ENCODE results near the gene CFAP46. TPM values are rescaled to one million over a fixed set of nuclear protein-coding genes. Genes with fewer than 3 reads are reported as not detected.

The CFAP46 gene
- total RNA-seq, 2 experiments from 2014 or later = not detected

GRCh38 chr10:132989476-132990415 is 47.4 kb upstream of the CFAP46 start:
- H3K4me3 Mint-ChIP-seq = no peak overlapping the region
- H3K36me3 Mint-ChIP-seq (ENCODE audit: low read depth) = no peaks in the 10 kb centered on the region
- CTCF ChIA-PET = no interaction called here

DNA sequence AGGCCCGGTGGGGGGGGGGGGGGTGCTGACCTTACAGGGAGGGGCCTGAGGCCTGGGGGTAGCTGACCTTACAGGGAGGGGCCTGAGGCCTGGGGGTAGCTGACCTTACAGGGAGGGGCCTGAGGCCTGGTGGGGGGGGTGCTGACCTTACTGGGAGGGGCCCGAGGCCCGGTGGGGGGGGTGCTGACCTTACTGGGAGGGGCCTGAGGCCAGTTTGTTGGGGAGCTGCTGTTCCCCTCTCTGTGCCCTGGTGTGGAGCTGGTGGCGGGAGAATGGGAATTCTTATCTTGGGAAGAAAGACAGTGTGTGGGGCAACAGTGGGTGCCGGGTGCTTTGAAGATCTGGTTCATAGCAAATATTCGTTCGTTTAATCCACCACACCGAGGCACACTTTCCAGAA is 46.6 kb upstream of the CFAP46 start:
- ChIA-PET POLR2A (no interaction called here), CTCF (no interaction called here)
- Histone ChIP-seq H3K27ac (ENCODE audit: low read depth in 1 of 2, low read length in 2 of 2) (no peak overlapping the region), H3K4me1 (ENCODE audit: insufficient read depth, low read length) (no peaks in the 10 kb centered on the region), H3K27me3 (ENCODE audit: control insufficient read depth in 1 of 2, insufficient read depth in 2 of 2, low read length in 2 of 2) (peaks cover 0 to 3% of the 10 kb centered on the region in 2 experiments), H3K4me3 (ENCODE audit: low read length) (no peak overlapping the region), H3K9me3 (ENCODE audit: control insufficient read depth in 1 of 2, insufficient read depth in 1 of 2, low read length in 2 of 2) (peaks cover 0 to 5% of the 10 kb centered on the region in 2 experiments), H3K36me3 (ENCODE audit: insufficient read depth, low read length) (no peaks in the 10 kb centered on the region)
- H3K27me3 Mint-ChIP-seq = no peaks in the 10 kb centered on the region
- H3K27ac Mint-ChIP-seq = no peak overlapping the region
- no peak for DNase-seq
- intact Hi-C loops (cut with DNase I, micrococcal nuclease) = no loop called here
- TF ChIP-seq CTCF (IDR thresholded peaks at IDR 0.05) = no peak
- H3K4me1 Mint-ChIP-seq (ENCODE audit: low read depth) = no peaks in the 10 kb centered on the region
- no peaks in the 10 kb centered on the region for H3K36me3 Mint-ChIP-seq (ENCODE audit: low read depth)
- no peak overlapping the region for H3K4me3 Mint-ChIP-seq
- H3K9me3 Mint-ChIP-seq = no peaks in the 10 kb centered on the region
- no peak for ATAC-seq (ENCODE audit: poor library complexity)

More at GRCh38 chr10:132989476-132990415, 47.4 kb upstream of the CFAP46 start:
- TF ChIP-seq CTCF (IDR thresholded peaks at IDR 0.05) = no peak
- Histone ChIP-seq H3K9me3 (ENCODE audit: control insufficient read depth in 1 of 2, insufficient read depth in 1 of 2, low read length in 2 of 2) (peaks cover 0 to 4% of the 10 kb centered on the region in 2 experiments), H3K4me1 (ENCODE audit: insufficient read depth, low read length) (no peaks in the 10 kb centered on the region), H3K27me3 (ENCODE audit: control insufficient read depth in 1 of 2, insufficient read depth in 2 of 2, low read length in 2 of 2) (peaks cover 0 to 3% of the 10 kb centered on the region in 2 experiments), H3K4me3 (ENCODE audit: low read length) (no peak overlapping the region), H3K27ac (ENCODE audit: low read depth in 1 of 2, low read length in 2 of 2) (no peak overlapping the region), H3K36me3 (ENCODE audit: insufficient read depth, low read length) (no peaks in the 10 kb centered on the region)
- intact Hi-C loops (cut with DNase I, micrococcal nuclease) = no loop called here
- DNase-seq = no peak
- H3K27me3 Mint-ChIP-seq = no peaks in the 10 kb centered on the region
- H3K27ac Mint-ChIP-seq = no peak overlapping the region
- ATAC-seq (ENCODE audit: poor library complexity) = no peak
- no peaks in the 10 kb centered on the region for H3K4me1 Mint-ChIP-seq (ENCODE audit: low read depth)
- H3K9me3 Mint-ChIP-seq = no peaks in the 10 kb centered on the region
- POLR2A ChIA-PET = no interaction called here

GRCh38 chr10:132987671-132988571 is 45.6 kb upstream of the CFAP46 start:
- Histone ChIP-seq H3K4me3 (ENCODE audit: low read length) (no peak overlapping the region), H3K36me3 (ENCODE audit: insufficient read depth, low read length) (no peaks in the 10 kb centered on the region), H3K27ac (ENCODE audit: low read depth in 1 of 2, low read length in 2 of 2) (no peak overlapping the region), H3K4me1 (ENCODE audit: insufficient read depth, low read length) (no peaks in the 10 kb centered on the region), H3K27me3 (ENCODE audit: control insufficient read depth in 1 of 2, insufficient read depth in 2 of 2, low read length in 2 of 2) (peaks cover 0 to 3% of the 10 kb centered on the region in 2 experiments), H3K9me3 (ENCODE audit: control insufficient read depth in 1 of 2, insufficient read depth in 1 of 2, low read length in 2 of 2) (peaks cover 0 to 5% of the 10 kb centered on the region in 2 experiments)
- TF ChIP-seq CTCF (IDR thresholded peaks at IDR 0.05) = no peak
- POLR2A ChIA-PET = no interaction called here
- intact Hi-C loops (cut with DNase I, micrococcal nuclease) = no loop called here
- no peaks in the 10 kb centered on the region for H3K9me3 Mint-ChIP-seq
- CTCF ChIA-PET = no interaction called here
- no peaks in the 10 kb centered on the region for H3K36me3 Mint-ChIP-seq (ENCODE audit: low read depth)
- H3K4me3 Mint-ChIP-seq = no peak overlapping the region
- no peak overlapping the region for H3K27ac Mint-ChIP-seq
- no peaks in the 10 kb centered on the region for H3K4me1 Mint-ChIP-seq (ENCODE audit: low read depth)
- DNase-seq (no peak), ATAC-seq (ENCODE audit: poor library complexity) (no peak)
- H3K27me3 Mint-ChIP-seq = no peaks in the 10 kb centered on the region
